HepG2 (cell line): Measurements from ENCODE around the gene FAM162A. TPM values are rescaled to one million over a fixed set of nuclear protein-coding genes. Genes with fewer than 3 reads are reported as not detected.

Experiments used
- AKAP8 ChIP-seq: sonication (generic); formaldehyde crosslinking; IDR thresholded peaks from 2 replicates; pipeline ENCODE4 v1.5.1; 2020; ENCODE audit warnings: mild to moderate bottlenecking, missing genetic modification reagents
- ATF7 ChIP-seq, 2 experiments: fragments of 450-650 bp in 1 of 2; sonication (generic) in 1 of 2; formaldehyde crosslinking in 1 of 2; IDR thresholded peaks; 2 replicates each; pipeline versions ENCODE4 v1.4.0 to v1.6.1; 2016 to 2020; ENCODE audit warnings: antibody characterized with exemption in 1 of 2, mild to moderate bottlenecking in 1 of 2, missing genetic modification reagents in 1 of 2
- CCDC6 ChIP-seq: sonication (generic); formaldehyde crosslinking; IDR thresholded peaks from 2 replicates; pipeline ENCODE4 v1.8.1; 2022; ENCODE audit warnings: mild to moderate bottlenecking, missing genetic modification reagents, moderate library complexity
- DMTF1 ChIP-seq: sonication (generic); formaldehyde crosslinking; IDR thresholded peaks from 2 replicates; pipeline ENCODE4 v1.4.0; 2020; ENCODE audit warnings: mild to moderate bottlenecking, missing genetic modification reagents
- ESRRA ChIP-seq: sonication (generic); formaldehyde crosslinking; IDR thresholded peaks from 2 replicates; pipeline ENCODE4 v1.5.1; 2020; ENCODE audit warnings: mild to moderate bottlenecking, low read depth, missing genetic modification reagents
- ETS1 ChIP-seq: sonication (generic); formaldehyde crosslinking; IDR thresholded peaks from 2 replicates; pipeline ENCODE4 v1.4.0; 2020; ENCODE audit warnings: missing genetic modification reagents
- HHEX ChIP-seq: IDR thresholded peaks from 2 replicates; pipeline ENCODE4 v1.6.1; 2016; ENCODE audit warnings: control low read depth
- HINFP ChIP-seq: sonication (generic); formaldehyde crosslinking; IDR thresholded peaks from 2 replicates; pipeline ENCODE4 v1.4.0; 2020; ENCODE audit warnings: low read depth, mild to moderate bottlenecking, missing genetic modification reagents
- HNRNPL ChIP-seq: fragments of 200-400 bp; formaldehyde crosslinking; IDR thresholded peaks from 2 replicates; pipeline ENCODE4 v1.6.1; 2017; ENCODE audit warnings: mild to moderate bottlenecking, low read depth, low read length
- MED13 ChIP-seq: sonication (generic); formaldehyde crosslinking; IDR thresholded peaks from 2 replicates; pipeline ENCODE4 v1.5.0; 2020; ENCODE audit warnings: missing genetic modification reagents
- RFX5 ChIP-seq: IDR thresholded peaks from 2 replicates; pipeline ENCODE4 v1.6.1; 2011; ENCODE audit warnings: low read depth, low read length, improper control_type of control experiment
- SALL2 ChIP-seq: sonication (generic); formaldehyde crosslinking; IDR thresholded peaks from 2 replicates; pipeline ENCODE4 v1.8.1; 2023; ENCODE audit warnings: mild to moderate bottlenecking, missing genetic modification reagents, inconsistent platforms
- SNRNP70 ChIP-seq: fragments of 200-400 bp; formaldehyde crosslinking; IDR thresholded peaks from 2 replicates; pipeline ENCODE4 v1.6.1; 2017; ENCODE audit warnings: mild to moderate bottlenecking, low read depth, low read length, moderate library complexity
- ZBTB43 ChIP-seq: sonication (generic); formaldehyde crosslinking; conservative IDR thresholded peaks from 2 replicates; pipeline ENCODE4 v1.4.0; 2020; ENCODE audit warnings: missing genetic modification reagents
- ZNF160 ChIP-seq: sonication (generic); formaldehyde crosslinking; IDR thresholded peaks from 2 replicates; pipeline ENCODE4 v1.8.0; 2022; ENCODE audit warnings: mild to moderate bottlenecking, inconsistent platforms, missing genetic modification reagents
- ZNF263 ChIP-seq: sonication (generic); formaldehyde crosslinking; IDR thresholded peaks from 2 replicates; pipeline ENCODE4 v1.4.0; 2020; ENCODE audit warnings: missing genetic modification reagents
- ZNF281 ChIP-seq: sonication (generic); formaldehyde crosslinking; IDR thresholded peaks from 2 replicates; pipeline ENCODE4 v1.4.0; 2020; ENCODE audit warnings: missing genetic modification reagents, borderline replicate concordance
- ZNF530 ChIP-seq: sonication (generic); formaldehyde crosslinking; IDR thresholded peaks from 2 replicates; pipeline ENCODE4 v1.5.0; 2020; ENCODE audit warnings: low read depth, mild to moderate bottlenecking, missing genetic modification reagents
- ZNF652 ChIP-seq: IDR thresholded peaks from 2 replicates; pipeline ENCODE4 v1.6.1; 2016; ENCODE audit warnings: low read depth, borderline replicate concordance
- ZZZ3 ChIP-seq: sonication (generic); formaldehyde crosslinking; IDR thresholded peaks from 2 replicates; pipeline ENCODE4 v1.4.0; 2020; ENCODE audit warnings: missing genetic modification reagents, mild to moderate bottlenecking, borderline replicate concordance
- polyA plus RNA-seq, 8 experiments: library from polyadenylated mRNA; depleted of rRNA in 3 of 8; stranded (reverse) in 7 of 8; unstranded in 1 of 8; fragments of >200 nt; fragmentation: Illumina TruSeq in 4 of 8; extraction: Trizol in 4 of 8; gene quantifications; 2 replicates each; pipeline versions ENCODE4 v1.2.1 to v1.2.3, GENCODE V29; 2011 to 2016; ENCODE audit warnings: low read depth in 4 of 8, missing spikeins in 1 of 8, mixed read lengths in 1 of 8; ENCODE audit not compliant: insufficient read depth in 1 of 8
- total RNA-seq, 5 experiments: library from RNA; depleted of rRNA; stranded (reverse); fragments of >200 nt; fragmentation: Illumina TruSeq; extraction: Trizol; gene quantifications; 2 replicates each; pipeline ENCODE4 v1.2.3, GENCODE V29; 2016; ENCODE audit warnings: low read depth in 1 of 5

The FAM162A gene
- total and polyA plus RNA-seq, 2 of the 13 experiments (the other 11 are each of a cell fraction or from before 2014, with no cell fraction given): 115 to 155 TPM

GRCh38 chr3:122415762-122416654 is 32.0 kb downstream of the FAM162A start, which contains the start of gene WDR5B (continued):
- no peak for TF ChIP-seq DMTF1 (CRISPR knock-in tag)
- no peak for TF ChIP-seq ZNF530
- TF ChIP-seq HHEX (CRISPR knock-in tag): no peak
- no peak for TF ChIP-seq ZNF160
- peak; percentile 49; the same call in 1 of the 2 replicates for TF ChIP-seq ZBTB43
- TF ChIP-seq RFX5: no peak
- TF ChIP-seq MED13: no peak
- no peak for TF ChIP-seq ATF7 (IDR thresholded peaks at IDR 0.05)
- no peak for TF ChIP-seq ATF7 (CRISPR knock-in tag; IDR thresholded peaks at IDR 0.05)
- TF ChIP-seq SNRNP70: no peak
- TF ChIP-seq ZNF652 (CRISPR knock-in tag): no peak
- no peak for TF ChIP-seq ZNF281
- peak; percentile 40; the same call in 1 of the 2 replicates for TF ChIP-seq ZZZ3 (CRISPR knock-in tag)
- TF ChIP-seq SALL2 (CRISPR knock-in tag): no peak; the same call in none of the 2 replicates
- no peak for TF ChIP-seq ETS1 (CRISPR knock-in tag)
- no peak for TF ChIP-seq HNRNPL
- no peak for TF ChIP-seq HINFP
- no peak for TF ChIP-seq ESRRA (CRISPR knock-in tag)
- no peak for TF ChIP-seq ZNF263 (CRISPR knock-in tag)
- no peak; the same call in 1 of the 2 replicates for TF ChIP-seq CCDC6 (CRISPR knock-in tag)
- no peak for TF ChIP-seq AKAP8 (CRISPR knock-in tag)
